Raji (cell line): ENCODE measurements around the gene NEIL3.

ENCODE experiments used
- POLR2A ChIP-seq: IDR thresholded peaks from 2 replicates; pipeline ENCODE4 v1.6.1; 2011; ENCODE audit warnings: low read depth, low read length, control low read depth; ENCODE audit not compliant: insufficient read depth

NEIL3 gene

GRCh38 chr4:177384856-177385397, 75.3 kb downstream of the NEIL3 start:
- TF ChIP-seq POLR2A, result no peak

GRCh38 chr4:177385576-177386277, 76.1 kb downstream of the NEIL3 start:
- TF ChIP-seq POLR2A, result no peak

GRCh38 chr4:177386278-177386815, 76.7 kb downstream of the NEIL3 start:
- TF ChIP-seq POLR2A, result no peak

GRCh38 chr4:177391287-177391686, 81.6 kb downstream of the NEIL3 start:
- TF ChIP-seq POLR2A, result no peak

- TF ChIP-seq POLR2A, result no peak
These were observed 82.3 kb downstream of the NEIL3 start for GRCh38 chr4:177391953-177392352.

GRCh38 chr4:177393236-177393635, 83.6 kb downstream of the NEIL3 start:
- no peak for TF ChIP-seq POLR2A

- TF ChIP-seq POLR2A, result no peak
These were observed 86.7 kb downstream of the NEIL3 start for GRCh38 chr4:177396352-177396751.

GRCh38 chr4:177400030-177400429, 90.4 kb downstream of the NEIL3 start:
- no peak for TF ChIP-seq POLR2A

- no peak for TF ChIP-seq POLR2A
These were observed 92.1 kb downstream of the NEIL3 start for GRCh38 chr4:177401658-177402273.

GRCh38 chr4:177403746-177404145, 94.1 kb downstream of the NEIL3 start:
- TF ChIP-seq POLR2A, result no peak

- TF ChIP-seq POLR2A, result no peak
These were observed 94.7 kb downstream of the NEIL3 start for GRCh38 chr4:177404342-177404741.

GRCh38 chr4:177404986-177405385, 95.3 kb downstream of the NEIL3 start:
- TF ChIP-seq POLR2A, result no peak

- TF ChIP-seq POLR2A, result no peak
These were observed 95.8 kb downstream of the NEIL3 start for GRCh38 chr4:177405508-177405907.

- no peak for TF ChIP-seq POLR2A
These were observed 98.3 kb downstream of the NEIL3 start for GRCh38 chr4:177408023-177408422.

- no peak for TF ChIP-seq POLR2A
These were observed 100.9 kb downstream of the NEIL3 start for GRCh38 chr4:177410566-177410965.

GRCh38 chr4:177411996-177412395, 102.3 kb downstream of the NEIL3 start:
- no peak for TF ChIP-seq POLR2A
